A549 treated with CpdA at 1 μM for 4 hours (cell line): ENCODE data around the gene TCTN1. TPM values are rescaled to one million over a fixed set of nuclear protein-coding genes. Genes with fewer than 3 reads are reported as not detected.

Experiments used
- total RNA-seq: library from RNA; stranded (reverse); fragments of 200-300 nt; extraction: Qiagen RNA extraction; gene quantifications from 5 replicates; pipeline ENCODE4 v1.2.3, GENCODE V29; 2022; ENCODE audit warnings: low read depth

Gene TCTN1
- 28.1 to 32.8 TPM (median 30.8 TPM) in 5 replicates for total RNA-seq

GRCh38 chr12:110613771-110614684 lies at the start of gene TCTN1:
TSS of gene TCTN1 (plus strand) at chr12:110614129. CDS start at chr12:110614183, 54 bp downstream.

GRCh38 chr12:110583137-110584059 lies 30.5 kb upstream of the TCTN1 start, which contains the start of gene PPTC7:
TSS of gene PPTC7 (minus strand) at chr12:110583318. CDS start at chr12:110583031, 287 bp downstream.

DNA sequence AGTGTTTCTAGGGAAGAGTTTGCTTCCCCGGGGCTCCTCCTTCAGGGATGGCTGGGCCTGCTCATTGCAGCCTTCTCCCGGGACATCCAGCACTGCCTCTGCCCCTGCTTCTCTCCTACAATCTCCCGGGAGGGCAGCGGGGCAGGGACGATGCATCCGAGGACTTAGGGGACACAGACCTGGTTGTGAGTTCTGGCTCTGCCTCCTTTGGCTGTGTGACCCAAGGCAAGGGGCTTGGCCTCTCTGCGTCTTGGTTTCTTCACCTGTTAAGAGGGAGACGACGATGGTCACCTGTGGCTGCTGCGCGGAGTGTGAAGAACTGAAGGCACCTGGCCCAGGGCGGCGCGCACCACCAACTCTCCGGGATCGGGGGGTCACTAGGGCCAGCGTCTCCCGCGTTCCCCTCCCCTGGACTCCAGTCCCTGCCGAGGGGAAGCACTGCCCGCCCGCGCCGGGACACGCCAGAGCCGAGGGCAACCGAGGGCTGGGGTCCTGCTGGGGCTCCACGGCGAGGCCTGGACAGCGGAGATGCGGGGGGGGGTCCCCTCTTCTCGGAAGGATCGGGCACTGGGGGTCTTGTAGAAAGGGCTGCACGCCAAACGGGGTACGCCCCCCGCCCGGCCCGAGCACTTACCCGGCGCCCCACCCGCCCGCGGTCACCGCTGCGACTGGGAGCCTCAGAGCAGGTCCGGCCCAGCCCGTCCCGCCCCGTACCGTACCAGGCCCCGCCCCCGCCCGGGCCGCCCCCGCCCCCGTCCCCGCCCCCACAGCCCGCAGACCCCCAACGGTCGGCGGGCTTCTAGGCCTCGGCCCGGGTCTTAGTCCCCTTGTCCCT lies 74.7 kb downstream of the TCTN1 start, which contains the start of gene HVCN1:
HVCN1 (minus strand) TSS at position 670 of the 835 bp plus-strand sequence. CDS start 5,870 bp downstream, outside the sequence.

Other genes starting within 250 kb of the TCTN1 start
- gene ANAPC7, start 210.4 kb upstream of the TCTN1 start, total RNA-seq = 55.0 to 63.9 TPM (median 57.1 TPM) in 5 replicates
- gene ARPC3, start 163.8 kb upstream of the TCTN1 start, total RNA-seq = 442 to 835 TPM (median 448 TPM) in 5 replicates
- 30.4 to 38.0 TPM (median 33.6 TPM) in 5 replicates for gene GPN3, start 145.9 kb upstream of the TCTN1 start, total RNA-seq
- gene FAM216A, start 145.3 kb upstream of the TCTN1 start, total RNA-seq = 17.6 to 20.7 TPM (median 20.2 TPM) in 5 replicates
- gene VPS29, start 112.0 kb upstream of the TCTN1 start, total RNA-seq = 137 to 162 TPM (median 151 TPM) in 5 replicates
- gene RAD9B, start 111.8 kb upstream of the TCTN1 start, total RNA-seq = 0.20 to 0.53 TPM (median 0.27 TPM) in 4 of 5 replicates, not detected in the other
- gene PPTC7, start 30.8 kb upstream of the TCTN1 start, total RNA-seq = 17.5 to 20.1 TPM (median 18.5 TPM) in 5 replicates
- 0.17 to 0.93 TPM (median 0.63 TPM) in 5 replicates for gene HVCN1, start 75.0 kb downstream of the TCTN1 start, total RNA-seq
- gene PPP1CC, start 128.8 kb downstream of the TCTN1 start, total RNA-seq = 134 to 149 TPM (median 142 TPM) in 5 replicates
- gene CCDC63, start 232.9 kb downstream of the TCTN1 start, total RNA-seq = 0.06 TPM in 1 of 5 replicates, not detected in the others